ENCODE measurements around the gene CHMP2A.

DNA sequence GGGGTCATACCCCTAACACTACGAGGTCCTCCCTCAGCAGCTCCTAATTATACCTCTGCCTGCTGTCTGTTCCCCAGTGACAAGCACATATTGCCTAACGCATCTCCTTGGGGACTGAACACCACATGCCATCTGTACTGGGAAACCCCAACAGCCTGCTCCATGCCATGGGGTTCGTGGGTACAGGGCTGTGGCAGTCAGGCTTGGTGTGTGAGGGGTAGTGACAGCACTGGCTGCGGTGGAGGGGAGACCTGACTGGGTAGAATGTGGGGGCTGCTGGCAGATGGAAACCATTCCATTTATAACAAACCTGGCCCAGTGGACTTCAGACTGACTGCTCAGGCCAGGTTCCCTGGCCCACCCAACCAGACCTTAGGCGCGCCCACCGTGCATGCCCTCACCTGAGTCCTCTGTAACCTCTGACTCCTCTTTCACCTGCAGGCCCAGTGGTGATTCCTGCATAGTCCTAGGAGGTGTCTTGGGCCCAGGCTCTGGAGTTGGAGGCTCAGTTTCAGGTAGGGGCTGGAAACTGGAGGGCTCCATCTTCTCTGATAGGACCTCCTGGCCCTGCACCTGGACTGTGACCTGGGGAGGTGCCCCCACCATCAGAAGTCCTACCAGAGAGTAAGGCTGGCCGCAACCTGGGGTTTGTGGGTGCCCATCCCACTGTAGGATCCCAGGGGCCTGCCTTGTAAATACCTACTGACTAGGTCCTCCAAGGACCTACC is 15.2 kb upstream of the CHMP2A start:
- no peak for TF ChIP-seq EZH2phosphoT487 (IDR thresholded peaks at IDR 0.05; ENCODE audit: borderline replicate concordance, low read depth, low read length)
- no peak for TF ChIP-seq CTCF (conservative IDR thresholded peaks at IDR 0.05; ENCODE audit: low read length)

Measured in OCI-LY7 (cell line).